ENCODE data around the gene ADGRL2. TPM values are rescaled to one million over a fixed set of nuclear protein-coding genes. Genes with fewer than 3 reads are reported as not detected.

The ADGRL2 gene
- total and polyA plus RNA-seq, 2 of the 4 experiments (the other 2 are of a cell fraction), result 17.0 to 42.7 TPM

DNA sequence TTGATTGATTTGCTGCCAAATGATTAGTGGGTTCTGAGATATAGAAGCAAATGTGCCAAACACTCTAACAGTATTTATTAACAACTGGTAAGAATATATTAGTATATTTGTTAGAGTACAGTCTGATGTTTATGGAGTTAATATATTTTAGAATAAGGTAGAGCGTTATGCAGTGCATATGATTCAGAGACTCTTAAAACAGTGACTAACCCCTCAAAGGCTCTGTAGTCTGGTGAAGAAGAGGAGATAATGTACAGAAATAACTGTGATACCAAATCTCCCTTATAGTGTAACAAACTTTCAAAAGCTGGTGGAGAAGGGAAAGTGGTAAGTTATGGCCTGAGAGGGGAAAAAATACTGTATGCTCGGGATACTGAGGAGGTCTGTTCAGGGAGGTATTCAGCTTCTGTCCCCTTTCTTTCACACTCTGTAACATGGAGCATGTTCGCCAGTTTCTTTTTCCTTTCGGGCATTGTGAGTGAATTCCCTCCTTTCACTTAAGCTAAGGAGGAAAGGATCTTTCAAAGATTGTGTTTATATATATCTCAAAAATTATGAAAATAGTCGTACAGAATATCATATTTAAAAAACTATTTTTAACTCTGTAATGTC, 121.2 kb downstream of the ADGRL2 start:
- H3K36me3 ChIP-seq (ENCODE audit: control insufficient read depth, insufficient read depth, low read length), result no peaks in the 10 kb centered on the region
- BruUV-seq (replicated peaks), result no TSS peak
- no peak overlapping the region for H4K8ac ChIP-seq (ENCODE audit: low read depth in 2 of 2, low read length in 2 of 2)
- 0 out of 2 replicates have a peak overlapping the region, but pooled peaks have one; percentile 15 for H3K14ac ChIP-seq (replicated peaks; ENCODE audit: low read depth, low read length)
- H4K20me1 ChIP-seq (ENCODE audit: insufficient read depth, low read length), result no peaks in the 10 kb centered on the region
- in situ Hi-C loops (cut with MboI; ENCODE audit: low sequenced_read_pairs) (no loop called here), dilution Hi-C loops (cut with HindIII; ENCODE audit: low sequenced_read_pairs, unreplicated experiment) (no loop called here), intact Hi-C loops (cut with micrococcal nuclease) (no loop called here)
- CTCF ChIA-PET, result no interaction called here
- H3K56ac ChIP-seq (ENCODE audit: extremely low read depth, insufficient read depth, low read length), result no peak overlapping the region
- H2AK9ac ChIP-seq (replicated peaks; ENCODE audit: low read depth, low read length, poor library complexity), result no peak overlapping the region
- no peak overlapping the region for H2BK20ac ChIP-seq (ENCODE audit: low read depth, low read length)
- no peaks in the 10 kb centered on the region for H3K9me1 ChIP-seq (ENCODE audit: insufficient read depth, low read length)
- no peak overlapping the region for H2BK120ac ChIP-seq (ENCODE audit: low read depth, low read length)
- H3K79me1 ChIP-seq (ENCODE audit: low read depth in 1 of 2, low read length in 2 of 2), result no peaks in the 10 kb centered on the region
- H3K4me2 ChIP-seq (ENCODE audit: low read depth, low read length), result peak overlapping the region; percentile 28
- H3K27me3 ChIP-seq (ENCODE audit: control insufficient read depth, insufficient read depth, low read length), result no peaks in the 10 kb centered on the region
- no peak overlapping the region for H3K4me3 ChIP-seq (ENCODE audit: insufficient read depth, low read depth, low read length)
- no peak overlapping the region for H3K18ac ChIP-seq (ENCODE audit: low read depth, low read length)
- DNase-seq, result peak; percentile 35
- no peak overlapping the region for H4K91ac ChIP-seq (ENCODE audit: insufficient read depth, low read depth, low read length)
- H3K4ac ChIP-seq (ENCODE audit: low read depth, low read length), result no peak overlapping the region
- H4K5ac ChIP-seq (ENCODE audit: low read depth, low read length), result no peak overlapping the region
- peak overlapping the region; percentile 23 for H2AFZ ChIP-seq (replicated peaks; ENCODE audit: low read length, poor library complexity)
- H3K9me3 ChIP-seq (ENCODE audit: control insufficient read depth, insufficient read depth, low read length), result no peaks in the 10 kb centered on the region
- POLR2A ChIA-PET (ENCODE audit: unreplicated experiment), result no interaction called here
- ATAC-seq (ENCODE audit: low read depth), result peak; percentile 55
- H3K27ac ChIP-seq (ENCODE audit: insufficient read depth, low read length), result no peak overlapping the region
- TF ChIP-seq RAD21 (IDR thresholded peaks at IDR 0.05; ENCODE audit: low read length) (no peak), SMC3 (IDR thresholded peaks at IDR 0.05; ENCODE audit: low read depth, low read length) (no peak), MAFK (IDR thresholded peaks at IDR 0.05; ENCODE audit: low read depth, low read length) (no peak), RCOR1 (IDR thresholded peaks at IDR 0.05; ENCODE audit: insufficient replicate concordance, low read length) (no peak), MXI1 (IDR thresholded peaks at IDR 0.05; ENCODE audit: borderline replicate concordance, low read depth, low read length) (no peak)
- TF ChIP-seq, protein P1, sequence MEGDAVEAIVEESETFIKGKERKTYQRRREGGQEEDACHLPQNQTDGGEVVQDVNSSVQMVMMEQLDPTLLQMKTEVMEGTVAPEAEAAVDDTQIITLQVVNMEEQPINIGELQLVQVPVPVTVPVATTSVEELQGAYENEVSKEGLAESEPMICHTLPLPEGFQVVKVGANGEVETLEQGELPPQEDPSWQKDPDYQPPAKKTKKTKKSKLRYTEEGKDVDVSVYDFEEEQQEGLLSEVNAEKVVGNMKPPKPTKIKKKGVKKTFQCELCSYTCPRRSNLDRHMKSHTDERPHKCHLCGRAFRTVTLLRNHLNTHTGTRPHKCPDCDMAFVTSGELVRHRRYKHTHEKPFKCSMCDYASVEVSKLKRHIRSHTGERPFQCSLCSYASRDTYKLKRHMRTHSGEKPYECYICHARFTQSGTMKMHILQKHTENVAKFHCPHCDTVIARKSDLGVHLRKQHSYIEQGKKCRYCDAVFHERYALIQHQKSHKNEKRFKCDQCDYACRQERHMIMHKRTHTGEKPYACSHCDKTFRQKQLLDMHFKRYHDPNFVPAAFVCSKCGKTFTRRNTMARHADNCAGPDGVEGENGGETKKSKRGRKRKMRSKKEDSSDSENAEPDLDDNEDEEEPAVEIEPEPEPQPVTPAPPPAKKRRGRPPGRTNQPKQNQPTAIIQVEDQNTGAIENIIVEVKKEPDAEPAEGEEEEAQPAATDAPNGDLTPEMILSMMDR (conservative IDR thresholded peaks at IDR 0.05; ENCODE audit: low read depth, low read length), result no peak
- TF ChIP-seq, protein P2, sequence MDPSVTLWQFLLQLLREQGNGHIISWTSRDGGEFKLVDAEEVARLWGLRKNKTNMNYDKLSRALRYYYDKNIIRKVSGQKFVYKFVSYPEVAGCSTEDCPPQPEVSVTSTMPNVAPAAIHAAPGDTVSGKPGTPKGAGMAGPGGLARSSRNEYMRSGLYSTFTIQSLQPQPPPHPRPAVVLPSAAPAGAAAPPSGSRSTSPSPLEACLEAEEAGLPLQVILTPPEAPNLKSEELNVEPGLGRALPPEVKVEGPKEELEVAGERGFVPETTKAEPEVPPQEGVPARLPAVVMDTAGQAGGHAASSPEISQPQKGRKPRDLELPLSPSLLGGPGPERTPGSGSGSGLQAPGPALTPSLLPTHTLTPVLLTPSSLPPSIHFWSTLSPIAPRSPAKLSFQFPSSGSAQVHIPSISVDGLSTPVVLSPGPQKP (IDR thresholded peaks at IDR 0.05; ENCODE audit: borderline replicate concordance, low read depth, low read length), result no peak
- H3K23ac ChIP-seq (ENCODE audit: low read depth, low read length), result 0 out of 2 replicates have a peak overlapping the region, but pooled peaks have one; percentile 59
- no peak overlapping the region for H3K9ac ChIP-seq (ENCODE audit: low read depth, low read length)
- no peak overlapping the region for H2BK5ac ChIP-seq (ENCODE audit: low read depth, low read length, poor library complexity, severe bottlenecking)
- H3K4me1 ChIP-seq (ENCODE audit: control insufficient read depth, insufficient read depth, low read length), result no peaks in the 10 kb centered on the region; the same call in 1 of the 2 replicates
- H2BK15ac ChIP-seq (ENCODE audit: low read depth, low read length), result no peak overlapping the region
- no peak overlapping the region for H2AK5ac ChIP-seq (ENCODE audit: low read depth, low read length)
- WGBS, 2 experiments (ENCODE audit: extremely low coverage in 2 of 2, insufficient read length in 1 of 2), result 100% methylated on average over 1 of the region's 5 CpGs; no CpG with 5 or more reads in 1 of the 2 experiments

All from IMR-90 (cell line).